ENCODE data around the gene FBXL17.

FBXL17 gene

GRCh38 chr5:108083232-108083631 lies 298.7 kb downstream of the FBXL17 start:
- no peak for DNase-seq (ENCODE audit: insufficient read length, low spot score)
- FAIRE-seq: no peak
- no peak for TF ChIP-seq CTCF (IDR thresholded peaks at IDR 0.05; ENCODE audit: insufficient read depth, missing control alignments)

- FAIRE-seq (no peak), DNase-seq (ENCODE audit: insufficient read length, low spot score) (no peak)
- TF ChIP-seq CTCF (IDR thresholded peaks at IDR 0.05; ENCODE audit: insufficient read depth, missing control alignments): no peak
These were observed 300.2 kb downstream of the FBXL17 start for GRCh38 chr5:108081707-108082106.

- no peak for DNase-seq (ENCODE audit: insufficient read length, low spot score)
- TF ChIP-seq CTCF (IDR thresholded peaks at IDR 0.05; ENCODE audit: insufficient read depth, missing control alignments): peak; percentile 25
These were observed 302.1 kb downstream of the FBXL17 start for GRCh38 chr5:108079753-108080152.

GRCh38 chr5:108078882-108079281 lies 303.0 kb downstream of the FBXL17 start:
- DNase-seq (ENCODE audit: insufficient read length, low spot score) (no peak), FAIRE-seq (no peak)
- TF ChIP-seq CTCF (IDR thresholded peaks at IDR 0.05; ENCODE audit: insufficient read depth, missing control alignments): no peak

More at GRCh38 chr5:108079753-108080152, 302.1 kb downstream of the FBXL17 start:
- no peak for FAIRE-seq

- DNase-seq (ENCODE audit: insufficient read length, low spot score) (no peak), FAIRE-seq (no peak)
These were observed 303.6 kb downstream of the FBXL17 start for GRCh38 chr5:108078345-108078744.

GRCh38 chr5:108074626-108075025 lies 307.3 kb downstream of the FBXL17 start:
- no peak for FAIRE-seq
- TF ChIP-seq CTCF (IDR thresholded peaks at IDR 0.05; ENCODE audit: insufficient read depth, missing control alignments): no peak
- no peak for DNase-seq (ENCODE audit: insufficient read length, low spot score)

More at GRCh38 chr5:108078345-108078744, 303.6 kb downstream of the FBXL17 start:
- no peak for TF ChIP-seq CTCF (IDR thresholded peaks at IDR 0.05; ENCODE audit: insufficient read depth, missing control alignments)

- no peak for FAIRE-seq
- TF ChIP-seq CTCF (IDR thresholded peaks at IDR 0.05; ENCODE audit: insufficient read depth, missing control alignments): no peak
- no peak for DNase-seq (ENCODE audit: insufficient read length, low spot score)
These were observed 317.6 kb downstream of the FBXL17 start for GRCh38 chr5:108064302-108064701.

Data from D721Med (cell line).